ENCODE data around the gene TXN.

Gene TXN

GRCh38 chr9:110278080-110278707 is 21.9 kb upstream of the TXN start:
- TF ChIP-seq CTCF (IDR thresholded peaks at IDR 0.05; ENCODE audit: insufficient read depth, low read depth, low read length, missing control alignments) = no peak
- peak; percentile 33 for DNase-seq (ENCODE audit: low read depth)
- no peak overlapping the region for H3K4me3 ChIP-seq (ENCODE audit: low read length)

GRCh38 chr9:110276781-110277180 is 20.5 kb upstream of the TXN start:
- TF ChIP-seq CTCF (IDR thresholded peaks at IDR 0.05; ENCODE audit: insufficient read depth, low read depth, low read length, missing control alignments) = no peak
- no peak for DNase-seq (ENCODE audit: low read depth)
- no peak overlapping the region for H3K4me3 ChIP-seq (ENCODE audit: low read length)

GRCh38 chr9:110270211-110270995 is 14.1 kb upstream of the TXN start:
- no peak for DNase-seq (ENCODE audit: low read depth)
- TF ChIP-seq CTCF (IDR thresholded peaks at IDR 0.05; ENCODE audit: insufficient read depth, low read depth, low read length, missing control alignments) = no peak
- no peak overlapping the region for H3K4me3 ChIP-seq (ENCODE audit: low read length)

GRCh38 chr9:110266795-110267194 is 10.5 kb upstream of the TXN start:
- H3K4me3 ChIP-seq (ENCODE audit: low read length) = no peak overlapping the region
- no peak for TF ChIP-seq CTCF (IDR thresholded peaks at IDR 0.05; ENCODE audit: insufficient read depth, low read depth, low read length, missing control alignments)
- no peak for DNase-seq (ENCODE audit: low read depth)

GRCh38 chr9:110261632-110262031 is 5.3 kb upstream of the TXN start:
- TF ChIP-seq CTCF (IDR thresholded peaks at IDR 0.05; ENCODE audit: insufficient read depth, low read depth, low read length, missing control alignments) = no peak

GRCh38 chr9:110260911-110261310 is 4.6 kb upstream of the TXN start:
- no peak overlapping the region for H3K4me3 ChIP-seq (ENCODE audit: low read length)
- no peak for TF ChIP-seq CTCF (IDR thresholded peaks at IDR 0.05; ENCODE audit: insufficient read depth, low read depth, low read length, missing control alignments)
- DNase-seq (ENCODE audit: low read depth) = no peak

More at GRCh38 chr9:110261632-110262031, 5.3 kb upstream of the TXN start:
- no peak for DNase-seq (ENCODE audit: low read depth)
- no peak overlapping the region for H3K4me3 ChIP-seq (ENCODE audit: low read length)
